ENCODE measurements around the gene PAGR1. TPM values are rescaled to one million over a fixed set of nuclear protein-coding genes. Genes with fewer than 3 reads are reported as not detected.

PAGR1 gene
- total and polyA plus RNA-seq, 2 of the 13 experiments (the other 11 are each of a cell fraction or from before 2014, with no cell fraction given): 9.8 to 66.4 TPM

- TF ChIP-seq ZBTB21 (CRISPR knock-in tag; IDR thresholded peaks at IDR 0.05) (no peak), ZNF597 (CRISPR knock-in tag; IDR thresholded peaks at IDR 0.05) (no peak), ZNF274 (CRISPR knock-in tag; IDR thresholded peaks at IDR 0.05) (0 out of 2 replicates have a peak, but pooled peaks have one; percentile 33), ZNF609 (CRISPR knock-in tag; IDR thresholded peaks at IDR 0.05; ENCODE audit: borderline replicate concordance) (peak; percentile 29; the same call in 1 of the 2 replicates), MIER2 (CRISPR knock-in tag; IDR thresholded peaks at IDR 0.05) (peak; percentile 69), ZNF740 (CRISPR knock-in tag; IDR thresholded peaks at IDR 0.05) (peak; percentile 72; the same call in 1 of the 2 replicates), AKAP8 (CRISPR knock-in tag; IDR thresholded peaks at IDR 0.05) (0 out of 2 replicates have a peak, but pooled peaks have one; percentile 31), ZNF605 (CRISPR knock-in tag; IDR thresholded peaks at IDR 0.05) (0 out of 2 replicates have a peak, but pooled peaks have one; percentile 53), HOXD1 (CRISPR knock-in tag; IDR thresholded peaks at IDR 0.05) (0 out of 2 replicates have a peak, but pooled peaks have one; percentile 39), ZNF207 (IDR thresholded peaks at IDR 0.05; ENCODE audit: borderline replicate concordance) (no peak), RXRB (CRISPR knock-in tag; IDR thresholded peaks at IDR 0.05; ENCODE audit: borderline replicate concordance) (peak; percentile 57; the same call in 1 of the 2 replicates), PRDM15 (CRISPR knock-in tag; IDR thresholded peaks at IDR 0.05) (no peak), ZNF557 (CRISPR knock-in tag; IDR thresholded peaks at IDR 0.05) (no peak), ELF3 (CRISPR knock-in tag; IDR thresholded peaks at IDR 0.05) (0 out of 2 replicates have a peak, but pooled peaks have one; percentile 32), NR2F1 (CRISPR knock-in tag; IDR thresholded peaks at IDR 0.05) (no peak), ZNF280B (CRISPR knock-in tag; IDR thresholded peaks at IDR 0.05; ENCODE audit: borderline replicate concordance) (peak; percentile 56; the same call in 1 of the 2 replicates)
Measured at GRCh38 chr16:29848420-29849297, 32.7 kb downstream of the PAGR1 start (continued).

Data from HepG2 (cell line).